Measurements from ENCODE around the gene AARSD1.
"Not testable (repeated sequence)": the region's sequence is repeated elsewhere in the genome, so short reads cannot be mapped to it uniquely, and the experiment has no call there.

The AARSD1 gene

GRCh38 chr17:42964161-42964932 is at the start of gene AARSD1:
AARSD1 (minus strand) TSS chr17:42964454; CDS start chr17:42964440, 14 bp downstream.
- peak; percentile 54 for DNase-seq

- DNase-seq = no peak
Measured at GRCh38 chr17:43013296-43013695, 49.0 kb upstream of the AARSD1 start.

DNA sequence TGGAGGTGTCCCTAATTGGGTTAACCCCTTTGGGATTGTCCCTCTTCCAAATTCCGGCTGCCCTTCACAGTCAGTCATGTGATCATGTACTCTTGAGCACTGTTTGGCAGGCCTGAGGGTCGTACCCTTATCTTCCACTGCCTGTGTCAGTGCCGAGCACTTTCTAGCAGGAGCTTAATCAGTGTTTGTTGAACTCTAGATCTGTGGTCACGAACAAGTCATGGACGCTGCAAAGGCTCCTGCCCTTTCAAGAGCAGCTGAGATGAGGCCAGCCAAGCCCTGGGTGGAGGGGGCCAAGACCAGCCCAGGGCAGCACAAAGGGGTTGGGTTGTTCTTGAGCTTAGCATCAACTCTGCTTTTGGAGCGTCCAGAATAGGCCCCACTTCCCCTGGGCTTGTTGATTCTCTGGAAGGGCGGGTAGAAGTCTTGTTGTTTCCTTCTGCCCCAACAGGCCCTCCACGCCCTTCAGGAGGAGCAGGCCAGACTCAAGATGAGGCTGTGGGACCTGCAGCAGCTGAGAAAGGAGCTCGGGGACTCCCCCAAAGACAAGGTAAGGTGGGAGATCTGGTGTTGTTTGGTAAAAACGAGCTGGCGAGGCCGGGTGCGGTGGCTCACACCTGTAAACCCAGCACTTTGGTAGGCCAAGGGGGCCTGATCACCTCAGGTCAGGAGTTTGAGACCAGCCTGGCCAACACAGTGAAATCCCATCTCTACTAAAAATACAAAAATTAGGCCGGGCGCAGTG is 47.6 kb upstream of the AARSD1 start:
- no peak for DNase-seq

GRCh38 chr17:43010667-43011308 is 46.5 kb upstream of the AARSD1 start:
- no peak for DNase-seq

DNA sequence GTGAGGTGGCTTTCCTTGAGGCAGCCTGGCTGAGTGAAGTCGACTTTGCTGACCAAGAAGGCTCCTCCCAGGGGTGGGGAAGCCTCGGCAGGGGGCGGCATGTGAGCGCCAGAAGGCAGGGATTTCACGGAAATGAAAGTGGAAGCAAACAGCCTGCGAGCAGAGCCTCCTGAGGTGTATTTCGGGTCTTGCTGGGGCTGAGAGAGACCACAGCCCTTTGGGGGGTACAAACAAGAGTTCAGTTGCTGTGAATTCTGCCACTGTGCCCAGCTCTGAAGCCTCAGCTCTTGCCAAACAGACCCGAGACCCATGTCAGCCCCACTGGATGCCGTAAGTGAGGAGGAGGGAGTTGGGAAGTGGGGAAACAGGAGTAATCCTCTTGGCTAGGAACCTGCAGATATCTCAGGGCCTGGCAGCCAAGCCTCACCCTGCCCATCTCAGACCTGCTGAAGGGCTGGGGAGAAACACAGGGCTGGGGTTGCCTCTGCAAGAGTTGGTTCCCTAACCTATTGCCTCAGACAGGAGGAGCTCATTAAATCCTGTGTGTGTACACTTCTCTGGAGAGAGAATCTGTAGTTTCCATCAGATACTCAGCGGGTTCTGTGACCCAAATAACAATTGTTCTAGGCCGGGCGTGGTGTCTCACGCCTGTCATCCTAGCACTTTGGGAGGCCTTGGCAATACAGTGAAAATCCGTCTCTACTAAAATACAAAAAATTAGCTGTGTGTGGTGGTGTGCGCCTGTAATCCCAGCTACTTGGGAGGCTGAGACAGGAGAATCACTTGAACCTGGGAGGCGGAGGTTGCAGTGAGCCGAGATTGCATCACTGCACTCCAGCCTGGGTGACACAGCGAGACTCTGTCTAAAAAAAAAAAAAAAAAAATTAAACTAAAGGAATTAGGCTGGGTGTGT is 42.6 kb upstream of the AARSD1 start, which contains the start of gene IFI35:
IFI35 (plus strand) TSS at position 146 of the 913 bp plus-strand sequence; CDS start at position 310, 164 bp downstream.
- DNase-seq = no peak

- DNase-seq = no peak
Measured at GRCh38 chr17:43003542-43004172, 39.4 kb upstream of the AARSD1 start.

- DNase-seq = not testable (repeated sequence)
Measured at GRCh38 chr17:43000894-43001293, 36.6 kb upstream of the AARSD1 start.

DNA sequence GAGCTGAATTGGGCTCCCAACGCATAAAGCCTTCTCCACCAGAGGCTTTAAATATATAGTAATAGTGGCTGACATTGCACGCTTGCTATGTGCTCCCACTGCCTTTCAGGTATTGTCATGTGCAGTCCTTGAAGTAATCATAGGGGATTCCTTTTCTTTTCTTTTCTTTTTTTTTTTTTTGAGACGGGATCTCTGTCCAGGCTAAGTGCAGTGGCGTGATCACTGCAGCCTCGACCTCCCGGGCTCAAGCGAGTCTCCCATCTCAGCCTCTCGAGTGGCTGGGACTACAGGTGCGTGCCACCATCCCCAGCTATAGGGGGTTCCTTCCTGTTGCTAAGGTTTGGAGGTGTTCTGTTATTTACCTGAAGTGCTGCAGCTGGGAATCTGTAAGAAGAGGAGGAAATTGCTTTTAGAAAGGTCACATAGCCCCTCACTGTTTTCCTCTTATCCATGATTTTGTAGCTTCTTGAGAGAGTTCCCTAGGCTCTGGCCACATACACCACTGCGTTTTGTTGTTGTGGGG is 34.8 kb upstream of the AARSD1 start:
- no peak for DNase-seq

DNA sequence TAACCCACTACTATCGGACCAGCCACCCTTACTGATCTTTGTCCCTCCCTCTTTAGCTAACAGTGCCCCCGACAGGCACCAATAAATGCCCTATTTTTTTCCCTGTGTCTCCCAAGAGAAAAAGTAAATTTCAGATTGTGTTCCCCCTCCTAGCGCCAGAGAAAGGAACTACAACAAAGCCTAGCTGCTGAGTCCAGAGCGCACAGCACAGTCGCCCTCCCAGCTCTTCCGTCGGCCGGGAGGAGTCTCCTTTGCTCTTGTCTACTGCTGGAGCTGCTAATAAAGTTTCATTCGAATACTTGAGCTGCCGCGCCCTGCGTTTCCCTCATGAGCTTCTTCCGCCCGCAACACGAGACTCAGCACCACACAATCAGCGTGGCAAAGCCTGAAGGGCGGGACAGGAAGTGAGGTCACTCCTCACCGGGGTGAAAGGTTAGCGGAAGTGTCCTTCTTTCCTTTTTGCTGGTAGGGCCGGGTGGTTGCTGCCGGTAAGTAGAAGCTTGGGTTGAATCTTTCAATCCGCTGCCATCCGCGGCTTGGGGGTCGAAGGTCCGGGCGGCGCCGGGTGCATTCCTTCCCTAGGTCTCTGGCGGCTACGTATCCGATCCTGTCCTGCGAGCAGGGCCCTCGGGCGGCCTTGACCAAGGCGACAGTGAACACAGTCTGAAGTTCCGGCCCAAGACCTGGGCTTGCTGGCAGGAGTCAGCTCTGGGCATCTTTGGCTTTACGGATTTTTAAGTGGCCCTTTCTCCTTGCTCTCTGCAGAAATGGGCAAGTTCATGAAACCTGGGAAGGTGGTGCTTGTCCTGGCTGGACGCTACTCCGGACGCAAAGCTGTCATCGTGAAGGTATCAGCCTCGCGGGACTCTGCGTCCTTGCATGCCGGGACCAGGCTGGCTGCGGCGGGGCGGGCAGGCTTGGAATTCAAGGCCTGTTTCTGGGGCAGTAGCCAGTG is 34.0 kb upstream of the AARSD1 start, which contains the start of gene RPL27:
RPL27 (plus strand) TSS at position 436 of the 955 bp plus-strand sequence; CDS start at position 768, 332 bp downstream.
- peak; percentile 98 for DNase-seq

- DNase-seq = no peak
Measured at GRCh38 chr17:42997390-42997983, 33.2 kb upstream of the AARSD1 start.

- not testable (repeated sequence) for DNase-seq
Measured at GRCh38 chr17:42993913-42994312, 29.7 kb upstream of the AARSD1 start.

DNA sequence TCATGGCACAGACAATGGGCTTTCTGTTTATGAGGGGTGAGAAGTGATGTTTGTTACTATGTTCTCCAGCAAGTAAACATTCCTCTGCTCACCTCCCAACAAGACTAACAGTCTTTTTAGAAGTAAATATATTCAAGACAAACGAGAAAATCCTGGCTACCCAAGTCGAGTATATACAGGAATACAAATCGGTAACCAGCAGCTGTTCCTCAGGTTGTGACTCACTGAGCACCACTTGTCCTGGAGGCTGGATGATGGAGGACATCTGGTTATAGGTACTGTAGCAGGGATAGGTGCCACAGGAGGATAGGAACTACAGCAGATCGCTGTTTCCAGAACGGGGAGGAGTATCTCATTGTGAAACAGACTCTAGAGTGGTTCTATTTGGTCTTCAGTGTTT is 28.6 kb upstream of the AARSD1 start:
- no peak for DNase-seq

- DNase-seq = no peak
Measured at GRCh38 chr17:42991471-42991870, 27.2 kb upstream of the AARSD1 start.

GRCh38 chr17:42989726-42990652 is 25.7 kb upstream of the AARSD1 start:
- no peak for DNase-seq

DNA sequence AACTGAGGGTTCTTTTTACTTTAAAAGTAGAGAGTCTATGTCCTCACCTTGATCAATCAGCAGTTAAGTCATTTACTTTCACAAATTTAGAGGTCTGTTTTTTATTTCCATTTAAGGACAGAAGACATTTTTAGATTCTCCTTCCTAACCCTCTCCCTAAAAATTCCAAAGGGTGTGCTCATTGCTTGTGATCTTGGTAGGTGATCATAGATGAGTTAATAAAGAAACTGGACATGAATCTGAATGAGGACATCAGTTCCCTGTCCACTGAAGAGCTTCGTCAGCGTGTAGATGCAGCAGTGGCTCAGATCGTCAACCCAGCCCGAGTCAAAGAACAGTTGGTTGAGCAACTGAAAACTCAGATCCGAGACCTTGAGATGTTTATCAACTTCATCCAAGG is 24.9 kb upstream of the AARSD1 start:
- no peak for DNase-seq

DNA sequence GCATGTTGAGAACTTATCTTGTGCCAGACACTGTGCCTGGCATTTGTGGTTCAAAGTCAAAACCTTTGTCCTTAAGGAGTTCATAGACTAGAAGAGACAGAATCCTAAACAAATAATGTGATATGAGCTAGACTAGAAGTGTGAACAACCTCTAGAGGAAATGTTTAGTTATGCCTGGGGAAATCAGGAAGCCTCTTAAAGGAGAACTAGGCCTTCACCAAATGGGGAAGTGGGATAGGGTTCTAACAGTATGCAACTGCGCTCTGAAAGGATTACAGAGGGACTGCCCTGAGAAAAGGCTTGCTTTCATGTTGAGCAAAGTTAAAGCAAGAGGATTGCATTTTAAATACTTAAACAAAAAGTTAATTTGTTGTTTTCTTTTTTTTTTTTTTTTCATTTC is 21.0 kb upstream of the AARSD1 start:
- no peak for DNase-seq

DNA sequence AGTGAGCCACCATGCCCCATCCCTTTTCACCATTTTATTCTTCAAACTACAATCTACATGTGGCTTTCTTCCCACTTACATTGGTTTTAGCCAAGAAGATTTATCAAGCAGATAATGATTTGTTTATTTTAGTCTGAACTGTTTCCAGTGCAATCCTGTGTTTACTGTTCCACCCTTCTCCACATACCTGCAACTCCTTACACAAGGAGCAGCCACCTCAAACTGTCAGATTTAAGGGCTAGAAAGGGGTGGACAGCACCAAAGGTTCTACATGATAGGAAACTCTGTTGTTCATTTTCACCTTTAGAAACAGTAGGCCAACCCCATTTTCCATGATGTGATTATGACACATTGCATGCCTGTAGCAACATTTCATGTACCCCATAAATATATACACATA is 18.0 kb upstream of the AARSD1 start:
- no peak for DNase-seq

- no peak for DNase-seq
Measured at GRCh38 chr17:42980766-42981397, 16.6 kb upstream of the AARSD1 start.

All from NCI-H1417 treated with DMSO at 0.1 percent for 48 hours (cell line).